DND-41 (cell line): ENCODE data around the gene MPV17L2.

ENCODE experiments used
- CTCF ChIP-seq: IDR thresholded peaks from 2 replicates; pipeline ENCODE4 v1.5.1; 2012; ENCODE audit warnings: borderline replicate concordance, low read length, moderate library complexity, mild to moderate bottlenecking; ENCODE audit not compliant: poor library complexity, severe bottlenecking; ENCODE audit errors: extremely low read depth
- EZH2 ChIP-seq: IDR thresholded peaks from 3 replicates; pipeline ENCODE4 v1.6.1; 2012; ENCODE audit warnings: borderline replicate concordance, low read depth, mild to moderate bottlenecking, moderate library complexity, low read length, inconsistent platforms; ENCODE audit not compliant: severe bottlenecking

GRCh38 chr19:18159810-18160209 is 33.2 kb upstream of the MPV17L2 start:
- TF ChIP-seq CTCF (no peak), EZH2 (no peak)
